Activated CD4-positive, CD25-positive, alpha-beta regulatory T cell treated with anti-CD3 and anti-CD28 coated beads, Interleukin-2, amount 50 U/mL, for 24 hours (primary cell): ENCODE measurements around the gene ZYG11B.
A peak's percentile ranks its signal among the peaks of the same experiment; 100 is the strongest.
"Not testable (repeated sequence)": the region's sequence is repeated elsewhere in the genome, so short reads cannot be mapped to it uniquely, and the experiment has no call there.

Experiments
- ATAC-seq, 2 donors: fragments of 150-1000 bp; cut with Tn5 transposase; one replicate each; pipeline ENCODE4 v1.10.0; 2021; ENCODE audit warnings: mild to moderate bottlenecking in 1 of 2, moderate library complexity in 1 of 2

The ZYG11B gene

DNA sequence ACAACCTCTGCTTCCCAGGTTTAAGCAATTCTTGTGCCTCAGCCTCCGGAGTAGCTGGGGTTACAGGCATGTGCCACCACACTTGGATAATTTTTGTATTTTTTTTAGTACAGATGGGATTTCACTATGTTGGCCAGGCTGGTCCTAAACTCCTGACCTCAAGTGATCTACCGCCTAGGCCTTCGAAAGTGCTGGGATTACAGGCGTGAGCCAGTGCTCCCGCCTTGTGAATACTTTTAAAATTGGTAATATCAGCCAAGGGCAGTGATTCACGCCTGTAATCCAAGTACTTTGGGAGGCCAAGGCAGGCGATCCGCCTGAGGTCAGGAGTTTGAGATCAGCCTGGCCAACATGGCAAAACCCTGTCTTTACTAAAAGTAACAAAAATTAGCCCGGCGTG, 33.7 kb downstream of the ZYG11B start:
- ATAC-seq, result no peak

DNA sequence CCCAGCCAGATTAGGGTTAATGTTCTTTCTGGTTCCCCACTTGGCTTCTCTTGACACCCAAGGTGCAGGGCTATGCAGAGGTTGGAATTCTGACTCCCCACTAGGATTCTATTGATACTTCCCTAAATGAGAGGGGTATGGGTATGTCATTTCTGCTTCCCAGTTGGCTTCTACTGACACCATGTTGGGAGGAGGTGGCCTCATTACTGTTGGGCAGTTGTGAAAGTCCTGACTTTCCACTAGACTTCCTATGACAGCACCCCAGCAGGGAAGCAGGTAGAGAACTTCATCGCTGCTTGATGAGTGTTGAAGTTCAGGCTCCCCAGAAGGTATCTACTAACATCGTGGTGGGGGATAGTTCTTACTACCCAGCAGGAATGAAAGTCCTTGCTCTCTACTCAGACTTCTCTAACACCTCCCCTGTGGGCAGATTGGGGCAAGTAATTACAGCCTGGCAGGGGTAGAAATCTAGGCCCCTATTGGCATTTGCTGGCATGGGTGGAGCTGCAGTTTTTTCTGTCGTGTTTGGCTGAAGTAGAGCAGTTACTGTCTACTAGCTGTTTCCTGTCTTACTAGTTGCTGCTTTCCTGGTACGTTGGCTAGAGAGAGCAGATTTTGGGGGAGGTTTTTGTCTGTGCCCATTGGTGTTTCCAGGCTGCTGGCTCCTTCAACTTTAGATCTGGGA, 41.5 kb downstream of the ZYG11B start:
- ATAC-seq, result no peak

DNA sequence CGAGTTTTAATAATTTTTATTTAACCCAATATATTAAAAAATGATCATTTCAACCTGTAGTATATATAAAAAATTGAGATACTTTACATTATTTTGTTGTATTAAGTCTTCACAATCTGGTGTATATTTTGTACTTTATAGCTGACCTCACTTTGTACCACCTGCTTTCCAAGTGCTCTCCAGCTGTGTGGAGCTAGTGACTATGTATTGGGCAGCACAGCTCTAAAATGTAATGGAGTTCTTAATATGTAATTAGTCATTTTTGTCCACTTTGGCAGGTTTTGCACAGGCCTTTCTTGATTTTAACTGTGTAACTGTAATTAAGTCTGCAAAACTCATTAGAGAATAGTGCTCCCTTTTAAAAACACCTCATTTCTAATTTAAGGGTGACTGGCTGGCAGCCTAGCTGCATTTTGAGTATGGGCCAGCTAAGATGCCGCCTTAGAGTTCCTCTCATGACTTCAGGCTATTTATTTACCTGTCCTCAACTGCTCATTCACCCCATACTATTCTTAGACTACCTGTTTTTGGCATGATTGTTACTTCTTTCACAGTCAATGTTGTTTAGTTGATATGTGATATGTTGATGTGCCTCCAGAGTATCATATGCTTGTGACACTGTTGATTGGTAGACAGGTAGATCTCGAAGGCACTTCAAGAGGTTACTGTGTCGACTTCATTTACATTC, 43.2 kb downstream of the ZYG11B start:
- no peak for ATAC-seq

DNA sequence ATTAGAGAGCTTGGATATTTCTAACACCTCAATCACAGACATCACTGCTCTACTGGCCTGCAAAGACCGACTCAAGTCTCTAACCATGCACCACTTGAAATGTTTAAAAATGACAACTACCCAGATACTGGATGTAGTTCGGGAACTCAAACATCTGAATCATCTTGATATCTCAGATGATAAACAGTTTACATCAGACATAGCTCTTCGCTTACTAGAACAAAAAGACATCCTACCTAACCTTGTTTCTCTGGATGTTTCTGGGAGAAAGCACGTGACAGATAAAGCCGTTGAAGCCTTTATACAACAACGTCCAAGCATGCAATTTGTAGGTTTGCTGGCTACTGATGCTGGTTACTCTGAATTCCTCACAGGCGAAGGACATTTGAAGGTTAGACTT, 45.1 kb downstream of the ZYG11B start:
- no peak for ATAC-seq

GRCh38 chr1:52786148-52786547, 59.9 kb downstream of the ZYG11B start:
- ATAC-seq, result no peak

DNA sequence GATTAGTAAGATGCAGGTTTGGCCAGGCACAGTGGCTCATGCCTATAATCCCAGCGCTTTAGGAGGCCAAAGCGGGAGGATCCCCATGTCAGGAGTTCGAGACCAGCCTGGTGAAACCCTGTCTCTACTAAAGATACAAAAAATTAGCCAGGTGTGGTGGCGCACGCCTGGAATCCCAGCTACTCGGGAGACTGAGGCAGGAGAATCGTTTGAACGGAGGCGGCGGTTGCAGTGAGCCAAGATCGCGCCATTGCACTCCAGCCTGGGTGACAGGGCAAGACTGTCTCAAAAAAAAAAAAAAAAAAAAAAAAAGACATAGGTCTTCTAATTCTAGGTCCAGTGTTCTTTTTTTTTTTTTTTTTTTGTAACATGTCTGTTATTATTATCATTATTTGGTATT, 64.2 kb downstream of the ZYG11B start:
- ATAC-seq, result not testable (repeated sequence)

GRCh38 chr1:52792036-52792435, 65.8 kb downstream of the ZYG11B start:
- no peak for ATAC-seq

DNA sequence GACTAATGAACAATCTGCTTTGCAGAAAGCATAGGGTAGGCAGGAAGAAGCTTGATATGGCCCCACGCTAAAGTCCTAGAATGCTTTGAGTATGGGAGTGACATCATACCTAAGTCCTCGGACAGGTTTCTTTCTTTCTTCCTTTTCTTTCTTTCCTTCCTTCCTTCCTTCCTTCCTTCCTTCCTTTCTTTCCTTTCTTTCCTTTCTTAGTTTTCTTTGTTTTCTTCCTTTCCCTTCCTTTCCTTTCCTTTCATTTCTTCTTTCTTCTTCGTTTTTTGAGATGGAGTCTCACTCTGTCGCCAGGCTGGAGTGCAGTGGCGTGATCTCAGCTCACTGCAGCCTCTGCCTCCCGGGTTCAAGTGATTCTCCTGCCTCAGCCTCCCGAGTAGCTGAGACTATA, 67.5 kb downstream of the ZYG11B start:
- ATAC-seq, result not testable (repeated sequence)

DNA sequence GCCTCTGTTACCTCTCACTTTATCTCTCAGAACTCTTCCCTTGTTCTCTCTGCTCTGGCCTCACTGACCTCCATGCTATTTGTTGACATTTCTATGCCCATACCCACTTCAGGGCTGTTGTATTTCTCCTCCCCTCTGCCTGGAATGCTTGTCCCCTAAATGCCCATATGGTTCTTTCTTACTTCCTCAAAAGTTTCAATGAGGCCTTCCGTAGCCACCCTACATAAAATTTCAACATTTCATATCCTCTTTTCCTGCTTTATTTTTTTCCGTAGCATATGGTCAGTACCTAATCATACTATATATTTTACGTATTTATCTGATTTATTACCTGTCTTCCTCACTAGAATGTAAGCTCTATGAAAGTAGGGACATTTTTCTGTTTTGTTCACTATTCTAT, 69.2 kb downstream of the ZYG11B start:
- ATAC-seq, result no peak

DNA sequence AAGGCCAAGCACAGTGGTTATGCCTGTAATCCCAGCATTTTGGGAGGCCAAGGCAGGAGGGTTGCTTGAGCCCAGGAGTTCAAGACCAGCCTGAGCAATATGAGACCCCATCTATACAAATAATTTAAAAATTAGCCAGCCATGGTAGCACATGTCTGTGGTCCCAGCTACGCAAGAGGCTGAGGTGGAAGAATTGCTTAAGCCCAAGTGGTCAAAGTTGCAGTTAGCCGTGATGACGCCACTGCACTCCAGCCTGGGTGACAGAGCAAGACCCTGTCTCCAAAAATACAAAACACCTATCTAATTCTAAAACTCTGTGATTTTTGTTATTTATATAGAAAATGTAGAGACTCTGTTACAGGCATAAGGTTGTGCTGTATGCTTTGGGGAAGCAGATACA, 72.1 kb downstream of the ZYG11B start:
- no peak for ATAC-seq

DNA sequence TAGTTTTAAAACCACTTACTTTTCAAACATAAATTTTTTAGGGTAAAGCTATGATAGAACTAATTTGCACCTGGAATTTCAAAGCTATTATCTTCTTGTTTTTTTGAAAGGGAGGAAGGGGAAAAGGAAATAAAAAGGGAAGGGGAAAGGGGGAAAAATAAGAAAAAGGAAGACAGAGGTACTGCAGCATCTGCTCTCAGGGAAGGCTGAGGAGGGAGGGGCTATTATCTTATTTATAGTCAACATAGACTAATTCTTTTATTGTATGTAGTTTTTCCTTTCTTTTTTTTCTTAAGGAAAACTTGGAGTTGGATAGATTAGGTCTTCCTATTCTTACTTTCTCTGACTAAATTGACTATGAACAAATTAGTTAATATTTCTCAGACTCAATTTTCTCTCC, 74.8 kb downstream of the ZYG11B start:
- ATAC-seq, result no peak

DNA sequence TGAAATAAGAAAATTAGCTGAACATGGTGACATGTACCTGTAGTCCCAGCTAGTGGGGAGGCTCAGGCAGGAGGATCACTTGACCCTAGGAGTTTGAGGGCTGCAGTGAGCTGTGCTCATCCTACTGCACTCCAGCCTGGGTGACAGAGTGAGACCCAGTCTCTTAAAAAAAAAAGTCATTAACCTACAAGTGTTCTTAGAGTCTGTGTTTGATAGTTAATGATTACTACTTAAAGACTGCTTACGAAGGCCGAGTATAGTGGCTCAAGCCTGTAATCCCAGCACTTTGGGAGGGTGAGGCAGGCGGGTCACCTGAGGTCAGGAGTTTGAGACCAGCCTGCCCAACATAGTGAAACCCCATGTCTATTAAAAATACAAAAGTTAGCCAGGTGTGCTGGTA, 77.8 kb downstream of the ZYG11B start:
- ATAC-seq, result not testable (repeated sequence)

DNA sequence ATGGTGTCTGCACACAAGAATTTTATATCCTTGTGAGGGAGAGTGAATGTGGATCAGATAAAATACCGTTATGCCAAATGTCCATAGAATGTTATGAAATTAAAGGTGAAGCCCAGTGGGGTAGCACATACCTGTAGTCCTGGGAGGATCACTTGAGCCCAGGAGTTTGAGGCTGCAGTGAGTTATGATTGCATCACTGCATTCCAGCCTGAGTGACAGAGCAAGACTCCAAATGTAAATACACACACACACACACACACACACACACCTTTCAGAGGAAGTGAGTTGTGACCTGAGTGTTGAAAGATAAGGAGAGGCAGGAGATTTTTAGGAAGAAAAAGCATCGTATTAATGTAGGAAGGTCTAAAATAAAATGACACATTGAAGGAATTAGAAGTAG, 88.2 kb downstream of the ZYG11B start:
- ATAC-seq, result no peak

DNA sequence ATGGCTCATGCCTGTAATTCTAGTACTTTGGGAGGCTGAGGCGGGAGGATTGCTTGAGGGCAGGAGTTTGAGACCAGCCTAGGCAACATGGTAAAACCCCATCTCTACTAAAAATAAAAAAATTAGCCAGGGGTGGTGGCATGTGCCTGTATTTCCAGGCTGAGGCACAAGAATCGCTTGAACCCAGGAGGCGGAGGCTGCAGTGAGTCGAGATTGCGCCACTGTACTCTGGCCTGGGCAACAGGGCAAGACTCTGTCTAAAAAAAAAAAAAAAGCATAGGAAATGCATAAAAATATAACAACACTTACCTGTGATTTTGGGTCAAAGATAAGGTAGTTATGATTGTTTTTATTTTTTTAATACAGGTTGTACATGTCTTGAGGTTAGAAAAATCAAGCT, 94.6 kb downstream of the ZYG11B start:
- not testable (repeated sequence) for ATAC-seq

- ATAC-seq, result no peak
These were observed 99.6 kb downstream of the ZYG11B start for GRCh38 chr1:52825868-52826267.

DNA sequence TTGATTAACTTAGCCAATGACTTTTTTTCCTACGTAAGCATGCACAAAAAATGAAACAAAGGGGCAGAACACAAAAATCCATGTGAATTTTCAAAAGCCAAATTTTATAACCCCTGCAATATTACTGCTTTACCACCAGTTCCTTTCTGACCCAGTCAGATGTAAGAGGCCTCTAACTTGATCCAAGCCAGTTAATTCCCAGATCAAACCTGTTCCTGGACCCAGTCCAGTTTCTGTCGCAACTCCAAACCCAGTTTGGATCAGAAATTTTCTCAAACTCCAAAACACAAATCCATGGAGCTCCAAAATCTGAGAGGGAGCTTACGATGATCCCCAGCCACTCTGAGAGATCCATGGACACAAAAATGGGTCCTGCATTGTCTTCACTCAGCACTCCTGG, 108.5 kb downstream of the ZYG11B start:
- ATAC-seq, result no peak

GRCh38 chr1:52836035-52836434, 109.8 kb downstream of the ZYG11B start:
- ATAC-seq, result no peak

DNA sequence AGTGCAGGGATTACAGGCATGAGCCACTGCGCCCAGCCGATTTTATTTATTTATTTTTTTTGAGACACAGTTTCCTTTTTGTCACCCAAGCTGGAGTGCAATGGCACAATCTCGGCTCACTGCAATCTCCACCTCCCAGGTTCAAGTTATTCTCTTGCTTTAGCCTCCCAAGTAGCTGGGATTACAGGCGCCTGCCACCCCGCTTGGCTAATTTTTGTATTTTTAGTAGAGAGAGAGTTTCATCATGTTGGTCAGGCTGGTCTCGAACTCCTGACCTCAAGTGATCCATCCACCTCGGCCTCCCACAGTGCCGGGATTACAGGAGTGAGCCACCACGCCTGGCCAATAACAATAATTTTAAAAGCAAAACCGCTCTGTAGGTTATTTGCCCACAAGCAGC, 112.9 kb downstream of the ZYG11B start:
- not testable (repeated sequence) for ATAC-seq

- peak; percentile 96 to 97 for ATAC-seq
These were observed 116.5 kb downstream of the ZYG11B start, which contains the start of gene ZYG11A for GRCh38 chr1:52842643-52843310. ZYG11A (plus strand) TSS chr1:52842760; CDS start chr1:52842884, 124 bp downstream.

DNA sequence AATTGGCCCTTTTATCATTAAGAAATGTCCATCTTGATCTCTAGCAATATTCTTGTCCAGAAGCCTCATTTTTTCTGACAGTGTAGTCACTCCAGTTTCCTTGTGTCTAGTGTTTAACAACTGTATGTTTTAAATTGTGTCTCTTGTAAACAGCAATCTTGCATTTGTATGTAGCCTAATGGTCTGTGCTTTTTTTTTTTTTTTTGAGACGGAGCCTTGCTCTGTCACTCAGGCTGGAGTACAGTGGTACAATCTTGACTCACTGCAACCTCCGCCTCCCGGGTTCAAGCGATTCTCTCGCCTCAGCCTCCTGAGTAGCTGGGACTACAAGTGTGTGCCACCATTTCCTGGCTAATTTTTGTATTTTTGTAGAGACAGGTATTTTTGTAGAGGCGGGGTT, 118.9 kb downstream of the ZYG11B start:
- ATAC-seq, result not testable (repeated sequence)

DNA sequence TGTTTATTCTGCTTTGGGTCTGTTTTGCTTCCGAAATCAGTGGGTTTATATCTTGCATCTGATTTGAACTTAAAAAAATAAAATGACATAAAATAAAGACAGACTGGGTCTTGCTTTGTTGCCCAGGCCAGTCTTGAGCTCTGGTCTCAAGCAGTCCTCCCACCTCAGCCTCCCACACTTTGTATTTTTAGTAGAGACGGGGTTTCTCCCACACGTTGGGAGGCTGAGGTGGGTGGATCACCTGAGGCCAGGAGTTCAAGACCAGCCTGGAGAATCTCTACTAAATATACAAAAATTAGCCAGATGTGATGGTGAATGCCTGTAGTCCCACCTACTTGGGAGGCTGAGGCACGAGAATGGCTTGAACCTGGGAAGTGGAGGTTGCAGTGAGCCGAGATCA, 122.2 kb downstream of the ZYG11B start:
- ATAC-seq, result no peak

GRCh38 chr1:52850951-52851350, 124.7 kb downstream of the ZYG11B start:
- no peak for ATAC-seq

GRCh38 chr1:52852854-52853253, 126.6 kb downstream of the ZYG11B start:
- ATAC-seq, result no peak

- no peak for ATAC-seq
These were observed 129.3 kb downstream of the ZYG11B start for GRCh38 chr1:52855584-52855983.
